Natural killer cell (primary cell): ENCODE results near the gene PTBP3. TPM values are rescaled to one million over a fixed set of nuclear protein-coding genes. Genes with fewer than 3 reads are reported as not detected.

ENCODE experiments used
- ATAC-seq, 3 donors: fragments of 150-1000 bp in 2 of 3; fragments of 200-7000 bp in 1 of 3; cut with Tn5 transposase; 1 replicate in 1 of 3; 2 replicates in 2 of 3; pipeline ENCODE4 v1.10.0; 2021; ENCODE audit warnings: mild to moderate bottlenecking in 2 of 3, moderate library complexity in 2 of 3
- DNase-seq, 2 donors: peaks; one replicate each; pipeline versions ENCODE4 v3.0.0 to v3.0.0-alpha.2; 2013 to 2021; ENCODE audit warnings: mixed read lengths in 1 of 2
- H3K27ac ChIP-seq: one replicate; pipeline ENCODE4 v1.5.1; 2013; ENCODE audit warnings: mild to moderate bottlenecking, low read length
- H3K27me3 ChIP-seq: one replicate; pipeline ENCODE4 v1.6.1; 2013; ENCODE audit warnings: low read length; ENCODE audit not compliant: control insufficient read depth, insufficient read depth
- H3K36me3 ChIP-seq: one replicate; pipeline ENCODE4 v1.6.1; 2013; ENCODE audit warnings: low read length; ENCODE audit not compliant: control insufficient read depth, insufficient read depth
- H3K4me1 ChIP-seq: one replicate; pipeline ENCODE4 v1.6.1; 2013; ENCODE audit warnings: low read length; ENCODE audit not compliant: control insufficient read depth, insufficient read depth
- H3K4me3 ChIP-seq: one replicate; pipeline ENCODE4 v1.5.1; 2013; ENCODE audit warnings: low read length
- H3K9me3 ChIP-seq: one replicate; pipeline ENCODE4 v1.6.1; 2013; ENCODE audit warnings: low read length; ENCODE audit not compliant: control insufficient read depth, insufficient read depth
- H3K27ac Mint-ChIP-seq, 2 donors: one replicate each; pipeline ENCODE4 v1.8.0; 2022; ENCODE audit warnings: mild to moderate bottlenecking in 2 of 2, mixed read lengths in 2 of 2, moderate library complexity in 1 of 2
- H3K27me3 Mint-ChIP-seq, 2 donors: one replicate each; pipeline ENCODE4 v1.8.0; 2022; ENCODE audit warnings: low read depth in 2 of 2, mixed read lengths in 2 of 2
- H3K36me3 Mint-ChIP-seq: one replicate; pipeline ENCODE4 v1.8.0; 2022; ENCODE audit warnings: mixed read lengths
- H3K4me1 Mint-ChIP-seq, 2 donors: one replicate each; pipeline ENCODE4 v1.8.0; 2022; ENCODE audit warnings: mixed read lengths in 2 of 2
- H3K4me3 Mint-ChIP-seq: one replicate; pipeline ENCODE4 v1.8.0; 2022; ENCODE audit warnings: mild to moderate bottlenecking, moderate library complexity, mixed read lengths
- H3K9me3 Mint-ChIP-seq, 2 donors: one replicate each; pipeline ENCODE4 v1.8.0; 2022; ENCODE audit warnings: mixed read lengths in 2 of 2
- WGBS: methylation state at CpG from one replicate; pipeline ENCODE4 v1.1.7; 2013; ENCODE audit warnings: missing lambda C conversion rate; ENCODE audit not compliant: insufficient coverage; 5-methylcytosine and 5-hydroxymethylcytosine counted together
- intact Hi-C: fragments of 100-400 bp; cut with micrococcal nuclease; formaldehyde crosslinking; loops from one replicate; pipeline ENCODE4 v1.14.2; 2022
- total RNA-seq, 4 donors: library from RNA; stranded (reverse); fragments of 120-200 nt in 1 of 4; gene quantifications; one replicate each; pipeline versions ENCODE4 v1.2.3 to v1.2.4, GENCODE V29; 2013 to 2022
- TF ChIP-seq, protein P1 (sequence below): fragments of 200-600 bp; IDR thresholded peaks from one replicate; pipeline ENCODE4 v1.8.0; 2022; ENCODE audit warnings: antibody characterized with exemption

PTBP3 gene
- total RNA-seq, 3 donors from 2014 or later (not counting 1 experiment from before 2014, with no cell fraction given): 135 to 156 (median 140) TPM

DNA sequence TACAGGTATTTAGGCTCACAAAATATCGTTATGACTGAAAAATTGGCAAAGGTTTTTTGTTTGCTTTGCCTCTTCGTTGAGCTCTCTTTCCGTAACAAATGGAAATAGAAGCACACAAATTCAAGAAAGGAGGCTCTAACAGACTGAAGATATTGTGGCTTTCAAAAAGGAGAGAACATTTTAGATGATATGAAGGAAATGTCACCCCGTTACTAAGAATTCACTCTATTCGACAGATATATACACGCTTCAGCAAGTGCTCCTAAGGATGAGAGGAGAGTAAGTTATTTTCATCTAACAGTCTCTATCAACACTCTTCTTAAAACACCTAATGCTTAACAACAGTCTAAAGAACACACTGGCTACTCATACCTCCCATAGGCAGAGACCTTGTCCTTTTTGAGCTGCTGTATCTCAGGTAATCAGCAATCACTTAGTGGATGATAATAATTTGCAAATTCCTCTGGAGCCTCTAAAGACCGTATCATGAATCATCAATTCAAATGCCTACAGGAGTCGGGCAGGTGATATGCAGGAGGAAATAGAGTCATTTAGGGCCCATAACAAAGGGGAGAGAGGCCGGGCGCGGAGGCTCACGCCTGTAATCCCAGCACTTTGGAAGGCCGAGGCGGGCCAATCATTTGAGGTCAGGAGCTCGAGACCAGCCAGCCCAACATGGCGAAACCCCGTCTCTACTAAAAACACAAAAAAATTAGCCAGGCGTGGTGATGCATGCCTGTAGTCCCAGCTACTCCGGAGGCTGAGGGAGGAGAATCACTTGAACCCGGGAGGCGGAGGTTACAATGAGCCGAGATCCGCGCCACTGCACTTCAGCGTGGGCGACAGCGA lies 45.1 kb upstream of the PTBP3 start:
- Histone ChIP-seq H3K27ac (peak overlapping the region; percentile 96), H3K36me3 (no peaks in the 10 kb centered on the region), H3K9me3 (no peaks in the 10 kb centered on the region), H3K27me3 (no peaks in the 10 kb centered on the region), H3K4me3 (peak overlapping the region; percentile 98), H3K4me1 (peaks cover 9% of the 10 kb centered on the region)
- Mint-ChIP-seq H3K27ac (peak overlapping the region; percentile 97 to 98), H3K4me3 (peak overlapping the region; percentile 100), H3K36me3 (no peaks in the 10 kb centered on the region), H3K9me3 (no peaks in the 10 kb centered on the region), H3K27me3 (no peaks in the 10 kb centered on the region), H3K4me1 (peaks cover 39 to 48% of the 10 kb centered on the region in 2 donors)
- ATAC-seq (peak; percentile 1 to 11 (median 2)), DNase-seq (peak in 1 of 2 donors; percentile 24)
- WGBS: 17% methylated on average over 24 of the region's 27 CpGs
- intact Hi-C loops: loop anchor here (2.0 kb wide), 1 partner anchor 44 kb away; no protein-coding TSS in a partner anchor
- TF ChIP-seq, protein P1, sequence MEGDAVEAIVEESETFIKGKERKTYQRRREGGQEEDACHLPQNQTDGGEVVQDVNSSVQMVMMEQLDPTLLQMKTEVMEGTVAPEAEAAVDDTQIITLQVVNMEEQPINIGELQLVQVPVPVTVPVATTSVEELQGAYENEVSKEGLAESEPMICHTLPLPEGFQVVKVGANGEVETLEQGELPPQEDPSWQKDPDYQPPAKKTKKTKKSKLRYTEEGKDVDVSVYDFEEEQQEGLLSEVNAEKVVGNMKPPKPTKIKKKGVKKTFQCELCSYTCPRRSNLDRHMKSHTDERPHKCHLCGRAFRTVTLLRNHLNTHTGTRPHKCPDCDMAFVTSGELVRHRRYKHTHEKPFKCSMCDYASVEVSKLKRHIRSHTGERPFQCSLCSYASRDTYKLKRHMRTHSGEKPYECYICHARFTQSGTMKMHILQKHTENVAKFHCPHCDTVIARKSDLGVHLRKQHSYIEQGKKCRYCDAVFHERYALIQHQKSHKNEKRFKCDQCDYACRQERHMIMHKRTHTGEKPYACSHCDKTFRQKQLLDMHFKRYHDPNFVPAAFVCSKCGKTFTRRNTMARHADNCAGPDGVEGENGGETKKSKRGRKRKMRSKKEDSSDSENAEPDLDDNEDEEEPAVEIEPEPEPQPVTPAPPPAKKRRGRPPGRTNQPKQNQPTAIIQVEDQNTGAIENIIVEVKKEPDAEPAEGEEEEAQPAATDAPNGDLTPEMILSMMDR: no peak

DNA sequence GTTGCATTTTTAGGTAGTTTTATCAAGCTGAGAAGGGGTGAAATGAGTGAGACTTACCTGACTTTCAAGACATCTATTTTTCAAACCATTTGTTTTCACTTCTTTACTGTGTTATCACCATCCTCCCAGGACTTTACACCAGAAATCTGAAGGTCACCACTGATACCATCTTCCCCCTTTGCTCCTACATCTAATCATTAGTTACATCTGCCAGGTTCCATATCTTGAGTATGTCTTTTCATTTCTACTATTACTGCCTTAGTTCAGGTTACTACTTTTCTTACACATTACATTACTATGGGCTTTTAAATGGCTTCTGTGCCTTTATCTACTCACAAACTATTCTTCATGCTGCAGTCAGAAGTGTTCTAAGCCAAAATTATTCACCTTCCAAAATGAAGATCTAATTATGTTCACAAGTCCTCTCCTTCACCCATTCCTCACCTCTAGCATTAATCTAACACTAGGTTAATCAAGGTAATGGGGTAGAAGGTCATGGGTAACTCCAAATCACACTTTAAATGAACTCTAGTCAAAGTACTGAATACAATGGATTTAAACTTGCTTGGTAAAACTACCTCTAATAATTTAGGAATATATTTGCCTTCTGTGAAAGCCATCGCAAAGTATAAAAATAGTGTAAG lies 44.4 kb upstream of the PTBP3 start:
- TF ChIP-seq, protein P1: no peak
- Histone ChIP-seq H3K4me1 (peaks cover 9% of the 10 kb centered on the region), H3K27me3 (no peaks in the 10 kb centered on the region), H3K4me3 (no peak overlapping the region), H3K9me3 (no peaks in the 10 kb centered on the region), H3K36me3 (no peaks in the 10 kb centered on the region), H3K27ac (no peak overlapping the region)
- Mint-ChIP-seq H3K4me3 (peak overlapping the region; percentile 100), H3K9me3 (no peaks in the 10 kb centered on the region), H3K27ac (peak overlapping the region; percentile 97 to 98), H3K4me1 (peaks cover 39 to 48% of the 10 kb centered on the region in 2 donors), H3K36me3 (no peaks in the 10 kb centered on the region), H3K27me3 (no peaks in the 10 kb centered on the region)
- DNase-seq (no peak), ATAC-seq (no peak)
- intact Hi-C loops: loop anchor here (2.0 kb wide), 1 partner anchor 43 kb away; no protein-coding TSS in a partner anchor
- 83% methylated on average over 1 of the region's 1 CpG for WGBS

DNA sequence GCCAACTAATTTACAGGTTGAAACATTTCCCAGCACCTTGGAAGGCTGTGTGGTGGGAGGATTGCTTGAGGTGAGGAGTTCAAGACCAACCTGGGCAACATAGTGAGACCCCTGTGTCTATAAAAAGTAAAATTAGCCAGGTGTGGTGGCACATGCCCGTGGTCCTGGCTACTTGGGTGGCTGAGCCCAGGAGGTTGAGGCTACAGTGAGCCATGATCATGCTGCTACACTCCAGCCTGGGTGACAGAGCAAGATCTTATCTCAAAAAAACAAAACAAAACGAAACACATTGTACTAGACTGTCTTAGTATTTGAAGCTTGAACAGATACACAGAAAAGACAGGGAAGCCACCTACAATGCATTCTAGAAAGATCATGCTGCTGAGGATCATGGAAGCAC lies 43.7 kb upstream of the PTBP3 start:
- TF ChIP-seq, protein P1: no peak
- intact Hi-C loops: no loop called here
- Histone ChIP-seq H3K4me3 (no peak overlapping the region), H3K4me1 (peaks cover 9% of the 10 kb centered on the region), H3K27me3 (no peaks in the 10 kb centered on the region), H3K36me3 (no peaks in the 10 kb centered on the region), H3K9me3 (no peaks in the 10 kb centered on the region), H3K27ac (no peak overlapping the region)
- DNase-seq: peak in 1 of 2 donors; percentile 16
- 11% methylated on average over 2 of the region's 2 CpGs for WGBS
- Mint-ChIP-seq H3K4me3 (peak overlapping the region; percentile 100), H3K27me3 (no peaks in the 10 kb centered on the region), H3K36me3 (no peaks in the 10 kb centered on the region), H3K9me3 (no peaks in the 10 kb centered on the region), H3K4me1 (peaks cover 39 to 48% of the 10 kb centered on the region in 2 donors), H3K27ac (peak overlapping the region in 1 of 2 donors; percentile 97)
- ATAC-seq: no peak
